Upper lobe of right lung (tissue), 1 donor: ENCODE data around the gene MIX23. TPM values are rescaled to one million over a fixed set of nuclear protein-coding genes. Genes with fewer than 3 reads are reported as not detected.

Experiments
- ATAC-seq: fragments of 200-7000 bp; cut with Tn5 transposase; one replicate; pipeline ENCODE4 v1.9.1; 2020; ENCODE audit warnings: mild to moderate bottlenecking, moderate library complexity
- DNase-seq: peaks from one replicate; pipeline ENCODE4 v3.0.0-alpha.2; 2020
- H3K27ac ChIP-seq: fragments of 200-600 bp; one replicate; pipeline ENCODE4 v1.8.0; 2022
- H3K27me3 ChIP-seq: fragments of 200-600 bp; one replicate; pipeline ENCODE4 v1.8.0; 2022; ENCODE audit warnings: mild to moderate bottlenecking
- H3K36me3 ChIP-seq: fragments of 200-600 bp; one replicate; pipeline ENCODE4 v1.8.0; 2022
- H3K4me1 ChIP-seq: fragments of 200-600 bp; one replicate; pipeline ENCODE4 v1.8.0; 2022
- H3K4me3 ChIP-seq: fragments of 200-600 bp; one replicate; pipeline ENCODE4 v1.8.0; 2022; ENCODE audit warnings: mild to moderate bottlenecking
- H3K9me3 ChIP-seq: fragments of 200-600 bp; one replicate; pipeline ENCODE4 v1.8.0; 2022
- intact Hi-C: fragments of 100-400 bp; cut with DNase I; formaldehyde crosslinking; loops from one replicate; pipeline ENCODE4 v1.11.0; 2022
- total RNA-seq: library from RNA; stranded (reverse); fragmentation: NEBNext Ultra II Directional; extraction: Animal tissue kit (Norgen Biotek cat#: 25700); gene quantifications from one replicate; pipeline ENCODE4 v1.2.1, GENCODE V29; 2021
- TF ChIP-seq, protein P1 (sequence below): fragments of 200-600 bp; IDR thresholded peaks from one replicate; pipeline ENCODE4 v1.8.0; 2022; ENCODE audit warnings: antibody characterized with exemption
- donor health status: DM: no; HTN: yes; CAD: no; lungs with severe emphysema.

MIX23 gene
- total RNA-seq, 1 donor from 2014 or later = 20.9 TPM

- Histone ChIP-seq H3K27ac (no peak overlapping the region), H3K27me3 (no peaks in the 10 kb centered on the region), H3K9me3 (no peaks in the 10 kb centered on the region), H3K36me3 (peaks cover 55% of the 10 kb centered on the region), H3K4me3 (no peak overlapping the region), H3K4me1 (no peaks in the 10 kb centered on the region)
- intact Hi-C loops = no loop called here
- DNase-seq = no peak
- TF ChIP-seq, protein P1, sequence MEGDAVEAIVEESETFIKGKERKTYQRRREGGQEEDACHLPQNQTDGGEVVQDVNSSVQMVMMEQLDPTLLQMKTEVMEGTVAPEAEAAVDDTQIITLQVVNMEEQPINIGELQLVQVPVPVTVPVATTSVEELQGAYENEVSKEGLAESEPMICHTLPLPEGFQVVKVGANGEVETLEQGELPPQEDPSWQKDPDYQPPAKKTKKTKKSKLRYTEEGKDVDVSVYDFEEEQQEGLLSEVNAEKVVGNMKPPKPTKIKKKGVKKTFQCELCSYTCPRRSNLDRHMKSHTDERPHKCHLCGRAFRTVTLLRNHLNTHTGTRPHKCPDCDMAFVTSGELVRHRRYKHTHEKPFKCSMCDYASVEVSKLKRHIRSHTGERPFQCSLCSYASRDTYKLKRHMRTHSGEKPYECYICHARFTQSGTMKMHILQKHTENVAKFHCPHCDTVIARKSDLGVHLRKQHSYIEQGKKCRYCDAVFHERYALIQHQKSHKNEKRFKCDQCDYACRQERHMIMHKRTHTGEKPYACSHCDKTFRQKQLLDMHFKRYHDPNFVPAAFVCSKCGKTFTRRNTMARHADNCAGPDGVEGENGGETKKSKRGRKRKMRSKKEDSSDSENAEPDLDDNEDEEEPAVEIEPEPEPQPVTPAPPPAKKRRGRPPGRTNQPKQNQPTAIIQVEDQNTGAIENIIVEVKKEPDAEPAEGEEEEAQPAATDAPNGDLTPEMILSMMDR = no peak
- no peak for ATAC-seq
Observed at GRCh38 chr3:122365073-122365472, 18.0 kb downstream of the MIX23 start.

DNA sequence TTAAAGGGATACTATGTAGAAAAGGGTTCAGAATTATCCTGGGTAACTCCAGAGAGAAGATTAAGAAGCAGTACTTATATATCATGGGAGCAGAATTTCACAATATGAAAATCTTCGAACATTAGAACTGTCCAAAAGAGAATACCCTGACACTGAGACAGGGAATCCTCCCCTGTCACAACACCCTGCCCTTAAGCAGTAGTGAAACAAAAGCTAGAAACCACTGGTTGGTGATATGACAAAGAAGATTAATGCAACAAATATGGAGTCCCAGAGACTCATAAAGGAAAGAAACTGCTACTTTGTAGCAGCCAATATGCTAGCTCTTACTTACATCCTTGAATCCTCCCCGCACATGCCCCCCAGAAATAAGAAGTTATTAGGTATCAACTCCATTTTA lies 18.5 kb downstream of the MIX23 start:
- Histone ChIP-seq H3K27ac (no peak overlapping the region), H3K4me3 (no peak overlapping the region), H3K36me3 (peaks cover 55% of the 10 kb centered on the region), H3K4me1 (no peaks in the 10 kb centered on the region), H3K27me3 (no peaks in the 10 kb centered on the region), H3K9me3 (no peaks in the 10 kb centered on the region)
- no peak for ATAC-seq
- DNase-seq = no peak
- intact Hi-C loops = no loop called here
- TF ChIP-seq, protein P1 = no peak

DNA sequence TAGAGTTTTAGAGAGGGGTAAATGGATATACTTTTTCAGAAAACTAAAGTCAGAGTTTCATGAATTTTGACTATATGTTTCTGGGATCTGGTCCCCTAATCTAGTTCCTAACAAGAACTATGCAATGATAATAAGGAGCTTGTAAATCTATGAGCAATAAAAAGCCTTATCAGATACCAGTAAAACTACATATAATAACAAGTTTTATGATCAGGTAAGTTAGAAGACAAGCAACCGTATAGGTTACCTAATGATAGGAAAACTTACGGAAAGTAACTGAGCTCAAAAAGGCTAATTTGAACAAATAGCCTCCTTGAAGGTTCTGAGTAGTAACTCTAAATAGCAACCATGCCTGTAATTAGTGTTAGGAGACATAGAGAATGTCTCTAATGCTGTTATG lies 21.0 kb downstream of the MIX23 start:
- peaks cover 64% of the 10 kb centered on the region for H3K36me3 ChIP-seq
- no peaks in the 10 kb centered on the region for H3K9me3 ChIP-seq
- intact Hi-C loops = no loop called here
- ATAC-seq (no peak), DNase-seq (no peak)
- no peak overlapping the region for H3K27ac ChIP-seq
- H3K27me3 ChIP-seq = no peaks in the 10 kb centered on the region
- TF ChIP-seq, protein P1 = no peak
- H3K4me3 ChIP-seq = no peak overlapping the region
- no peaks in the 10 kb centered on the region for H3K4me1 ChIP-seq

GRCh38 chr3:122358703-122359032 lies 24.4 kb downstream of the MIX23 start:
- intact Hi-C loops = no loop called here
- ATAC-seq (no peak), DNase-seq (no peak)
- Histone ChIP-seq H3K27ac (no peak overlapping the region), H3K9me3 (no peaks in the 10 kb centered on the region), H3K4me1 (no peaks in the 10 kb centered on the region), H3K36me3 (peaks cover 42% of the 10 kb centered on the region), H3K27me3 (no peaks in the 10 kb centered on the region), H3K4me3 (no peak overlapping the region)
- TF ChIP-seq, protein P1 = no peak

DNA sequence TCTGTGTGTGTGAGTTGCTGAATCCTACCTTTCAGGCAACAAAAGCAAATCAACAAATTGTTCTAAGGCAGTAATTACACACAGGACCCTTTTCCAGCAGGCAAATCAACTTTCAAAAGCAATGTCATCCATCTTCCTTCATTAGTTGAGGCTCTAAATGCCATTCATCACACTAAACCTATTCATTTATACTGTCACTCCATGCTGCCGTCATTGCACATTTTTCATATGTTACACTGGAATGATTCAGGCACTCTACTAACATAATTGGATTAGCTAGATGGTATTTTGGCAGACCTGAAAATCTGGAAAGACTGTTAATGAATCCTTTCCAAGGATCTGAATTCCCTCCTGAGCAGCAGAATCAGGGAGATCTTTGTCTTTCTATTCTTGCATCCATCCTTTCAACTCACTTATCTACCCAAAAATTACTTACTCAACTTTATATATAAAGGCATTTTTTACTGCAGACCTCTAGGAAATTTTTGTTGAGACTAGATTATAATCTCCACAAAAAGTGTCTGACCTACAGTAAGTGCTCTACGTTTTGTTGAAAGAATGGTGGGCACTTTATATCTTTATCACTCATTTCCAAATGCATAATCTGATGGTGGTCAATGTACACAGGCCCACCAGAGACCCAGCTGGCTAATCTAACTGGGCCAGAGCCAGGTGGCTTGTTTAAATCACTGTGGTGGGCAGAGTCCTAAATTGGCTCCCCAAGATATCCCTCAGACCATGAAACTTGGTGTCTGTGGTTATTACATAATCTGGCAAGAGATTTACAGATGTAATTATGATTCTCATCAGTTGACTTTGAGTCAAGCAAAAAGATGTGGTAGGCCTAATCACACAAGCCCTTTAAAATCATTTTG lies 25.0 kb downstream of the MIX23 start:
- DNase-seq (no peak), ATAC-seq (no peak)
- Histone ChIP-seq H3K4me1 (no peaks in the 10 kb centered on the region), H3K36me3 (peaks cover 42% of the 10 kb centered on the region), H3K9me3 (no peaks in the 10 kb centered on the region), H3K4me3 (no peak overlapping the region), H3K27ac (no peak overlapping the region), H3K27me3 (no peaks in the 10 kb centered on the region)
- intact Hi-C loops = no loop called here
- TF ChIP-seq, protein P1 = no peak
